Stimulated activated CD4-positive, alpha-beta T cell treated with anti-CD3 and anti-CD28 coated beads, Interleukin-2, amount 100 ng/mL, for 4 hours (primary cell): ENCODE data around the gene ERH.
A peak's percentile ranks its signal among the peaks of the same experiment; 100 is the strongest.

Source experiments
- DNase-seq: peaks from one replicate; pipeline ENCODE4 v3.0.0-alpha.2; 2020; ENCODE audit warnings: low read depth

The ERH gene

DNA sequence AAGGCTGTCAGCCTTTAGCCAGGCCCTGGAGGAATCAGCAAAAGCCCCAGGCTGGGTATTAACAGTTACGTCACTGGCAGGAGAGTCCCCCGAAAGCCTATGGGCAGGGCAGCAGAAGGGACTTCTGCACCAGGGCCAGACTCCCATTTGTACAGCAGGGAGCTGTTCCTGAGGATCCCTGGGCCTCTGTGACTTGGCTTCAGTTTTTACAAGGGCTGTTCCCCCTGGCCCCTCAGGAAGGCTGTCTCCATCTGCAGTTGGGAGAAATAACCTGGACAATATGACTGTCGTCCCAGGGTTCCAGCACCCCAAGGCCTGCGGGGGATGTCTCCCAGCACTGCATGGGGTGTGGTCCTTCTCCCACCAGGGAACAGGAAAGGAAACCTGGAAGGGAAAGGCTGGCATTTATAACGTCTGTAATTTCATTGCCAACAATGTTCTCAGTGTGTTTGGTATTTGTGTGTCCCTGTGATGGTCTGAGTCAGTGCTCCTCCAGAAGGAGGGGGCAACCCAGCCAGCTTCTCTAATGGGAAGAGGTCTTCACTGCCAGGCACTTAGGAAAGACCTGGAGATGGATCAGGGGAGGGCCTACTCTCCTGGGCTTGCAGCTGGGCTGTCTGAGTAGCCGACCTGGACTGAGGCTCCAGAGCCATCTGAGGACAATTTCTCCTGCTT, 42.4 kb downstream of the ERH start:
- no peak for DNase-seq

DNA sequence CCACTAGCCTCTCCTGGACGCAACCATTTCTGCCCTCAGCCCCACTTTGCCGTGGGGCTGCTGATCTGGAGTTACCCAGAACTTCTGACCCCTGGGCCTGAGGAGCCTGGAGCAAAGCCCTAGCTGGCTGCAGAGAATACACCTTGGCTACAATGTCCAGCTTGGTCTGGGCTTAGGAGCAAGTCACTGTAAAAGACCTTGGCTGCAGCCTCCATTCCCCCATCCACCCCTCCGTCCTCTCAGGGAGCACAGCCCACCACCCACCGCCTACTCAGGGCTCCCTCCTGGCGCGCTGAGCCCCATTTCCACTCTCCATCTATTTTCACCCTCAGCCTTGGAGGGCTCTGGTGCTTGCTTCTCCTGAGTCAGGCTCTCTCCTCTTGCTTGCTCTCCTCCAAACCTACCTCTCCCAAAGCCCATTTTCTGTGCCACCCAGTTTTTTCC, 42.9 kb downstream of the ERH start:
- DNase-seq, result no peak

DNA sequence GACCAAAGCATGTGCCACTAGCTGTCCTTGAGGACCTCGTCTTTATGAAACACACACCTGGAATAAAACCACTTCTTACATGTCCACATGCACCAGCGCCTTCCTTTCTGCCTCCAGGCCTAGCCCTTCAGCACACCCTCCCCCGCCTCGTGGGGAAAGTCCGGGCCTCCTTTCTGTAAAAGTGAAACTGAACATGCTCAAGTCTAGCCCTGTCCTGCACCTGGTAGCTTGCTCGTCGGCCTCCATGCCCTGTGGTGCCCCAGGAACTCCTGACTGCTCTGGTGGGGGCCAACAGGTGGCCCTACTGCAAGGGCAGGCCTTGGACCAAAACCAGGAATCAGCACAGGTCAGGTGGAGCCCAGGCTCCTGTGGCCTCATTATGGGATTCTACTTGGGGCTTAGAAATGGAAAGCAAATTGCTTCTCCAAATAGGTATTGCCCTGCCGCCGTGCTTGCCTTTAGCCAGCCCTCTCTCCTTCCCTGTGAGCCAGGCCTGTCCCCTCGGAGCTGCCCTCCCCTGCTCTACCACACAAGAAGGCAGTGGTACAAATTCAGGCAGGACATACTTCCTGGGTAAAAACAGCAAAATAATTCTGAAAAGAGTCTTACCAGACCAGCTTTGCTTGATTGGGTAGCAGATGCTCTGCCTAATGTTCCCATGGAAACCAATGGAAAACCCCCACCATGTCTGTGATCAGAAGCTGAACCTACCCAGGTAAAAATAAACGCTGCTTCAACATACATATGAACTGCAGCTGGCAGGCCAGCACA, 43.5 kb downstream of the ERH start:
- peak; percentile 48 for DNase-seq

DNA sequence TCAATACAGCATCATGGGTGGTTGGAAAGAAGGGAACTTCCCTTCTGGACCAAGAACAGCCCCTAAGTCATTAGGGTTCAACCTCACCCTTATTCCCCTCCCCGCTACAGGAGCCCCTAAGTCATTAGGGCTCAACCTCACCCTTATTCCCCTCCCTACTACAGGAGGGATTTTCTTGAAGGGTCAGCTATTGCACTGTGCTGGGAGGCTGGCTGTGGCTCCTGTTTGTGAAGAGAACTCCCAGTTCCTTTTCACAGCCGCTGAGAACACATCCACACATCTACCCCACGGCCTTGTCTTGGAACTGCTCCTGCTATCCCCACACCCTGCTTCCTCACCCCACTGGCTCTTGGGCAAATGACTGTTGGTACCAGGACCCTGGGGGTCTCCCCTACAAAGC, 44.9 kb downstream of the ERH start:
- no peak for DNase-seq

DNA sequence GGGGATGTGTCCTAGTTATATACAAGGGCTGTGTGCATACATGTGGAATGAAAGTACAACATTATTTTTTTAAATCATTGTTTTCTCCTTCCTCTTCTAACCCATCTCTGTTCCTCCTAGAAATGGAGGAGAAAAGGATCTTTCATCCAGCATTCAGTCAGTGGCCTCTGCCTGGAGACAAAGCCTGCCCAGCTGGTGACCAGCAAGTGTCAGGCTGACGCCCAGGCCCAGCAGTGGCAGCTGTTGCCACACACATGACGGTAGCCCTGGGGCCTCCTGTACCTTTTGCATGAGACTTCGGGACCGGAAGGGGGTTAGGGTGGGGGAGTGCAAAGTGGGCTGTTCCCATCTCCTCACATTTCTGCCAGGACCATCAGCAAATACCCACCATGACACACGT, 46.2 kb downstream of the ERH start:
- no peak for DNase-seq

DNA sequence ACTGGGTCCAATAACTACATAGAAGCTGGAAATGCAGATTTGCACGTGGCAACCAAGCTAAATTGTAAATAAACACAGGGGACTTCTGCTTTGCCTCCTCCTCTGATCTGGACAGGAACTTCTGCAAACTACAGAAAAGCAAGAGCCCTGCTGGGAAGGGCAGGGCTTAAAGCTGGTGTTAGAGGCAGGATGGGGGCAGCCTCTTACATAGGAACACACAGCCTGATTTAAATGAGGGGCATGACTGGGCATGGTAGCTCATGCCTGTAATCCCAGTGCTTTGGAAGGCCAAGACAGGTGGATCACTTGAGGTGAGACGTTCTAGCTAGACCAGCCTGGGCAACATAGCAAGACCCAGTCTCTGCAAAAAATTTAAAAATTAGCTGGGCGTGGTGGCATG, 46.7 kb downstream of the ERH start:
- no peak for DNase-seq

DNA sequence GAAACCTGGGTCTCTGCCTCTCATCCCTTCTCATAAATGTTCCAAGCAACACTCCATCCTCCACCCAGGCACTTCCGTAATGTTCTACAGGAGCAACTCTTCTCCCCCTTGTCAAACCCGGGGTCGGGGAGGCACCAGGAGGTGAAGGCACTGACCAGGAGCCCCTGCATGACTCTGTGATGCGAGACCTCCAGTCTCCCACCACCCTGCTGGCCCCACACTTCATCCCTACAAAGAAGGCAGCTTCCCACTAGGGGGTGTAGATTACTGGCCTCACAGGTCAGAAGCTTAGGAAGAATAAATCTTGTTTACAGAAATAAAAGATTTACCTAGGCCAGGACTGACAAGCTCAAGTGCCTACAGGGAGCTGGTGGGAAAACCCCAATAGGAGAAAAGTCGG, 47.2 kb downstream of the ERH start:
- DNase-seq, result no peak

DNA sequence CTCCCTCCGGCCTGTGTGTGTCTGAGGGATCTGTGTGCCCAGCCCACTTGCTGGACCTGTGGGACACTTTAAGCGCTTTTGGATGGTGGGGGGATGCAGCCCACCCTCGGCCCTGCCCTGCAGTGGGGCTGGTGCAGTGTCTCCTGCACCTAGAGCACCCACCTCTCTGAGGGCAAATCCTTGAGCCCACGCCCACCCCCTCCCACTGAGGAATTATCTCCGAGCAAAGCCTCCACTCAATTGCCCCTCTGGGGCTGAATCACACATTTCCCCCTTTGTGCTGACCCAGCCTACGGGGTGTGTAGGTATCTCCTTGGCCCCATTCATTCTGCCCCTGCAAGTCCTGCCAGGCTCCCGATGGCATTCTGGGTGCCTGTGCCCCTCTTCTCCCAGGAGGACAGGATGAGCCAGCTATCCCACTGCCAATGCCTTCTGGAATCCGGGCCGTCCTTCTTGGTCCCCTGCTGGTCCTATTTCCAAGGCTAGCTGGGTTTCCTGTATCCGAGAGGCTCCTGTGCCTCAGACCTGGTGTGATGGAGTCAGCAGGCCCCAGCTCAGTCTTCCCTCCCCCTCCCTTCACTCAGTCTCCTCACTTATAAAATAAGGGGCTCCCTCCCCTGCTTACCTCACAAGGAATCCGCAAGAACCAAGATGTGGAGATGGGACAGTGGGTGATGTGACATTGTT, 48.9 kb downstream of the ERH start:
- DNase-seq, result no peak

DNA sequence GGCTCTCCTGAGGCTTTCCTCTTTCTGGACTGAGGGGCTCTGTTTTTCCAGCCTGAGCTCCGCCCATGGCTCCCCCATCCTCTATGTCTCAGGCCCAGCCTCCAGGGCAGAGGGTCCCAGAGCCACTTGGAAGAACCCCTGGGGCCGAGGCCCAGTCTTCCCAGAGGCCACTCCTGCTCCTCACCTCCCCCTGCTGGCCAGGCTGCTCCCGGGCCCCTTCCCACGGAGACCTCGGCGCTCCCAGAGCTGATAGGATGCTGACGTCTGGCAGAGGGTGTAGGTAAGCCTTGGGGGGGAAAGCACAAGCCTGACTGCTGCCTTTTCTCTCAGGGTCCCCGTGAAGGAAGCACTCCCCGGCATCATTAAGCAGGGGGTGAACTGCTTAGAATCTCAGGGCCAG, 51.4 kb downstream of the ERH start:
- no peak for DNase-seq

DNA sequence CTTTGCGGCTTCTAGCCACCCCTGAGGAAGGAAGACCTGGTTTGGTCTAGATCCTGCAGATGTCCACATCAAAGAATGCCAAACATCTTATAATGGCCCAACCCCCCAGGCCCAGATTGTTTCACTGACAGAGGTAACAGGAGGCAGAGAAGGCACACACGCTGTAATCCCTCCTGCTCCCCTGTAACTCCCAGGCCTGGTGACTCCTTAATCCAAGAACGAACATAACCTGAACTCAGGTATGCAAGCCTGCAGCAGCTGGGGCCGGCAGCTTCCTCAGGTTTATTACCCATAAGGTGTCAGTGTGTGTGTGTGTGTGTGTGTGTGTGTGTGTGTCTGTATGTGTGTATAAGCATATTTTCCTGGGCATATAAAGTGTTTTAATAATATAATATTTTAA, 52.7 kb downstream of the ERH start:
- no peak for DNase-seq

DNA sequence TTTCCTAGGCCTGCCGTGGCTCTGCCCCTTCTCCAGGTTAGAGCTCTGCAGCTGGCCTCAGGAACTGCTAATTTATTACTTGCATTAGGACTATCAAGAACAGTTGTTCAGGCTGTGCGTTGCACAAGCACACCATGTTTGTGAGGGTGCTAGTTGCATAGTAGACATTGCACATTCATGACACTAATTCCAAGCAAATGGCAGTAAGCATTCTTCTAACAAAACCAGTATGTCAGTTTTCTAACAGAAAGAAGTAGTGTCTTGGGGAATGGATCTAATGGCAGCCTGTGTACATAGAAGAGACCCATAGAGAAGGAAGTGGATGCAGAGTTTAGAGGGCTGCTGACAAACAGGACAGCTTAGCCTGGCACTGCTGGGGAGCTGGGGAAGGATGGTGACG, 53.9 kb downstream of the ERH start:
- no peak for DNase-seq

DNA sequence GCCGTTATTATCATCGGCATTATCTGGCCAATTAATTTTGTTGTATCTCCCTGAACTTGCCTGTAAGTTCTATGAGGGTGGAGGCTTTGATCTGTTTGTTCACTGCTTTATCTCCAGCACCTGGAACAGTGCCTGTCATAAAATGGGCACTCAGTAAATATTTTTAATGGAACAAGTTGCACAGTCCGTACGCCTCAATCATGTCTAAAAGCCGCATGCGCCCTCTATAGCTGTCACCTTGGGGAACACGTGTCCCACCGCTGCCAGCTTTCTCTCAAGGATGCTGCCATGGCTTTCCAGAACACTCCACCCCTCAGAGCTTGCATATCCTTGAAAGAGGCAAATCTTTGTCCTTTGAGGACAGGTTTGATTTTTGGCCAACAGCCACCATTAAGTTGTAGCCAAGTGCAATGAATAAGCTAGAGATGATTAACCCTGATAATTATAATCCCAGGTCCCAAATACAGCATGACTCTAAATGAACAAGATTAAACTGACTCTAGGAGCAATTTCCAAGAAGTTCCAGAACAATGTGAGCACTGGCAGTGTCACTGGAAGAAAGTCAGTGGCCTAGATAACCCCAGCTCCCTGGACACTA, 55.1 kb downstream of the ERH start:
- DNase-seq, result no peak

DNA sequence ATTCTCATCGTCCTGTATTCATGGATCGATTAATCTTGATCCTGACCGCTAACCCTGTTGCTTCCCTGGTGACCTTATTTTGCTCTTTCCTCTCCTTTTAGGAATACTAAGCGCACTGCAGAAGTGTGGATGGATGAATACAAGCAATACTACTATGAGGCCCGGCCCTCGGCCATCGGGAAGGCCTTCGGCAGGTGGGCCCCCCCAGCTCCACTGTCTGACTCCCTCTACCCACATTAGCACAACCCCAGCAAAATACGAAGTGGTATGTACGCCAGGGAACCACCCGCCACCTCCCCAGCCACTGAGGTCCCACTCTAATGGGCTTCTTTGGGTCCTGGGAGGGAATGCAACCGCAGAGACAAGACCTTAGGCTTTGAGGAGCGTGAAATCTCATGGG, 58.7 kb downstream of the ERH start:
- DNase-seq, result no peak

DNA sequence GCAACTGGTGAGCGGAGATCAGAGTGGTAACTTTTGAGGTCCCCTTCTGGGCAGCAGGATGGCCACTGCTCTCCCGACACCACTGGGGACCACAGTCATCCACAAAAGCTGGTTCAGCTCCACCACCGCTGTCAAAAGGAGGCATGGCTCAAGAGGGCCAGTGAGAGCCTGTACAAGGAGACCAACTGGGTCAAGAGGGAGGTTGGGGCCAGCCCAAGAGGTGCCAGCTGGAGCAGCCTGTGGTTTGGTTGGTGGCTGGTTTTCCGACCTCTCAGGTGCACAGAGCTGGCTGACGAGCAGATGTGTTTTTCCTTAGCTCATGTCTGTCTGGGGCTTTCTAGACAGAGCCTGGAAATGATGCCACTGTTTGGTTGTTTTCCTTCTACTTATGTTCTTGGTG, 60.1 kb downstream of the ERH start:
- no peak for DNase-seq

DNA sequence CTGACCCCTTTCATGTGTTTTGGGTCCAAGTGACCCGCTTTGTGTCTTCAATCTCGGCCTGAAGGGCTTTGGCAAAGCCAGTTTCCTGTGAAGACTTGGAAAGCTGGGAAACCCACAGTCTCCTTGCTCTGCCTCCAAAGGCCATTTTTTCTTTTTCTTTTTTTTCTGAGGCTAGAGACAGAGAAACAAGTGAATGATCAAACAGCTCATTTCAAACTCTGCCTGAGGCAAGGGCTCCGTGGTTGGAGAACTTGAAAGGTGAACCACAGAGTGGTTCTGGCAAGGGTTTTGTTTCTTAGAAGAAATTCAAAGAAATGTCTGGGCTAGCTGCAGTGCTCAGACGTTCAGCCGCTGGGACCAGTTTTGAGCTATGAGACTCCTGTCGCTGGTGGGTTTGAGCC, 62.7 kb downstream of the ERH start:
- DNase-seq, result no peak

DNA sequence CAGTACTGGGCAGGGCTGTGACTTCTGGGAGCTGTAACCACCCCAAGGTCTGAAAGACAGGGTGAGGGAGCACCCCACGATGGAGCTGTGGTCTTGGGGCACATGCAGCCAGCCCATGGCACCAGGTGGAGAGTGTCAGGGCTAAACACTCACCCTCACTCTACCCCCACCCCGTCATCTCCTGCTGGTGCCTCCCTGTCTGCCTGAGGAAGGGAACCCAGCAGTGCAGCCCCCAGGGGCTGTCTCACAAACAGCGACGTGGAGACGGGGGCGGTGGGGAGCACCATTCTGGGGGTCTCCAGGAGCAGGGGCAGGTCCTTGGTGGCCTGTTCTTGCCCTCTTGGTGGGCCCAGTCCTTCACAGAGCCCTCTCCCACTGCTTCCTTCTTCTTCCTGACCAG, 63.5 kb downstream of the ERH start:
- DNase-seq, result no peak

DNA sequence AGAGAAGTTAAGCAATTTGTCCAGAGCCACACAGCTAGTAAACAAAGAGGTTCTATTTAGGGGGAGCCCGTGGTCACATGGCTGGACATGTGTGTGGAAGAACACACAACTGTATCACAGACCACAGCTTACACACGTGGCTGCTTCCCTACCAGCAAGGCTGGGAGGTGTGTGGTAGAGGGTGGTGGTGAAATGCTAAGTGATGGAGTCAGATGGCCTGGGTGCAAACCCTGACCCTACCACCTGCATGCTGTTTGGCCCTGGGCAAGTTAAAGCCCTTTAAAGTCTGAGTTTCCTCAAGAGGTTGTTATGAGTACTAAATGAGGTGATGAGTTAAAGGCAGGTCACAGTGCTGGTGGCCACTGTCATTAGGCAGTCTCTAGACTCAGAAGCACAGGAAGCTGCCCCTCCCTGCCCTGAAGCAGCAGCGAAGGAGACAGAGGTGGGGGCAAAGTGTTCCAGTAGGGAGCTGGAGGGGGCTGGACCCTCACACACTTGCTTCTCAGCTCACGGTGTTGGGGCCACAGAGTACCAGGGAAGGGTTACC, 64.2 kb downstream of the ERH start:
- DNase-seq, result no peak

DNA sequence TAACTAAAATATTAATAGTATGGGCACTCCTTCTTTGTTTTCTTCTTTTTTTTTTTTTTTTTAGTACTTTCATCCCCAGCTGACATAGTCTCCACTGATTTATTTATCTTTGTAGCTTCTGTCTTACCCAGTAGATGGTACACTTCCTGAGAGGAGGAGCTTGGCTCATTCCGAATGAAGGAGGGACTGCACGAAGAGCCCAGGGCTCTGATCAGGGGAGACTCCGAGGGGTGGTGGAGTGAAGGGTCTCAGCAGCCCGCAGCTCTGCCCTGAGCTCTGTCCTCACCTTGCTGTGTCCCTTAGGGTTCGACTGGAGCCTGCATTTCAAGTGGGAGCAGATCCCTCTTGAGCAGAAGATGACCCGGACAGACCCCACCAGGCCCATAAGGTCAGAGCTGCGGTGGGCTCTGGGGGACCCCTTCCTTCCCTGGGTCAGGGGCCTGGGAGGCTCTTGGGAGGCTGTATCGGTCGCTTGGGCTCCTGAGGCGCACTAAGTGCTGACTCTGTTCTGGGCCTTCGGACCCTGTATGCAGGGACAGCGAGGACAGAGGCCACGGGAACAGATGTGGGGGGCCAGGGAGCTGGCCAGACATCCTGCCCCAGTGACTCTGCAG, 65.2 kb downstream of the ERH start:
- DNase-seq, result no peak

DNA sequence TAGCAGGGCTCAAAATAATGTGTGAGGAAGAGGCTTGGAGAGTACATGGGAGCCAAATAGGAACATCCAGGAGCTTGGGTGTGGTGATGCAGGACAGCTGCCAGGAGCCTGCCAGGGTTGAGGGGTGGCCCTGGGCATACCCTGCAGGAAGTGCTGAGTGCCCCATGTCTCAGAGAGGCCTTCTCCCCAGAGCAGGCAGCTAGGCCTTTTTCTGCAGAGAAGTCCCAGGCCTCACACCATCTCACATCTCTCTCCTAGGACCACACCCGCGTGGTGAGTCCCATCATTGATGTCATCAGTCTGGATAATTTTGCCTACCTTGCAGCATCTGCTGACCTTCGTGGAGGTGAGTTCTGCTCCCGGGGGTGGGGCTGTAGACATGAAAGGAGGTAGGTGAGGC, 66.9 kb downstream of the ERH start:
- no peak for DNase-seq
